ENCODE data around the gene RASGRF1.

The RASGRF1 gene

DNA sequence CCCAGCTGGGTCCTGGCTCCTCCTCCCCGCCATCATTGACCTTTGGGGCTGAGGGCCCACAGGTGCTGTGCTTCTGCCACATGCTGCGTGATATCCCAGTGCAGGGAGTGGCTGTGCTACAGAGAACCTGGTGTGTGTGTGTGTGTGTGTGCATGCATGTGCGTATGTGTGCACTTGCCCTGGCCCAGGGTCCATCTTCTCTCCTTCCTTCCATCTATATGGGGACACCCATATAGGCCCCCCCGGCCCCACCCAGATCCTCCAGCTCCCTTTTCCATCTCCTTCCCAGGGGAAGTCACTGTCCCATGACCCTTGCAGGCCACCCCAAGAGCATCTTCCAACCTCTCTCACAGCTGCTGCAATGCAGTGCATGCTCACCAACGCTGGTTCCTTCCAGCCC, 12.6 kb downstream of the RASGRF1 start:
- H3K27me3 ChIP-seq (ENCODE audit: insufficient read depth, low read depth) = no peaks in the 10 kb centered on the region
- TF ChIP-seq CTCF (conservative IDR thresholded peaks at IDR 0.05; ENCODE audit: low read depth, low read length) = no peak
- H3K4me3 ChIP-seq (IDR thresholded peaks at IDR 0.05; ENCODE audit: insufficient read depth, low read depth, low read length) = no peak overlapping the region
- no peak overlapping the region for H2AFZ ChIP-seq (ENCODE audit: low read depth)
- no peaks in the 10 kb centered on the region for H4K20me1 ChIP-seq (ENCODE audit: insufficient read depth)
- H3K4me1 ChIP-seq (ENCODE audit: low read depth, poor library complexity, severe bottlenecking) = no peaks in the 10 kb centered on the region
- no peak overlapping the region for H3K4me2 ChIP-seq
- H3K27ac ChIP-seq = no peak overlapping the region
- no peaks in the 10 kb centered on the region for H3K36me3 ChIP-seq (ENCODE audit: insufficient read depth)
- no peak overlapping the region for H3K9ac ChIP-seq
- no peaks in the 10 kb centered on the region for H3K79me2 ChIP-seq (ENCODE audit: insufficient read depth, low read depth)

DNA sequence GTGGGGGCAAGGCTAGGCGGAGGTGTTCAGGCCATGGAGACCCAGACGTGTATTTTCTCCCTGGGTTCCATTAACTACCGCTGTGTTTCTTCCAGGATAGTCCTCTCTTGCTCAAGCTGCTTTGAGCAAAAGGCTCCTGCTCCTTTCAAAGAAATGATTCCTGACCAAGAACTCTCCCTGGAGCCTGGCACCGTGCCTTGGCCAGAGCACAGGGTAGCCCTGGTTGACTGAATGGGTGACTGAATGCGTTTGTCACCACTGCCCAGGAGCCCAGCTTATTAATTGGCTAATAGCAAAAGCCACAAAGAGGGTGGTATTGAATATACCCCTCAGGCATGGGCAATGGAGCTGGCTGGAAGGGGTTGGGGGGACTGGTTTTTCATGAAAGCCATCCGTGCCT, 13.9 kb downstream of the RASGRF1 start:
- Histone ChIP-seq H3K9ac (no peak overlapping the region), H3K4me2 (no peak overlapping the region), H2AFZ (ENCODE audit: low read depth) (no peak overlapping the region), H4K20me1 (ENCODE audit: insufficient read depth) (no peaks in the 10 kb centered on the region), H3K27me3 (ENCODE audit: insufficient read depth, low read depth) (no peaks in the 10 kb centered on the region), H3K4me1 (ENCODE audit: low read depth, poor library complexity, severe bottlenecking) (no peaks in the 10 kb centered on the region), H3K4me3 (IDR thresholded peaks at IDR 0.05; ENCODE audit: insufficient read depth, low read depth, low read length) (no peak overlapping the region), H3K36me3 (ENCODE audit: insufficient read depth) (no peaks in the 10 kb centered on the region), H3K27ac (no peak overlapping the region), H3K79me2 (ENCODE audit: insufficient read depth, low read depth) (no peaks in the 10 kb centered on the region)
- TF ChIP-seq CTCF (conservative IDR thresholded peaks at IDR 0.05; ENCODE audit: low read depth, low read length) = no peak

DNA sequence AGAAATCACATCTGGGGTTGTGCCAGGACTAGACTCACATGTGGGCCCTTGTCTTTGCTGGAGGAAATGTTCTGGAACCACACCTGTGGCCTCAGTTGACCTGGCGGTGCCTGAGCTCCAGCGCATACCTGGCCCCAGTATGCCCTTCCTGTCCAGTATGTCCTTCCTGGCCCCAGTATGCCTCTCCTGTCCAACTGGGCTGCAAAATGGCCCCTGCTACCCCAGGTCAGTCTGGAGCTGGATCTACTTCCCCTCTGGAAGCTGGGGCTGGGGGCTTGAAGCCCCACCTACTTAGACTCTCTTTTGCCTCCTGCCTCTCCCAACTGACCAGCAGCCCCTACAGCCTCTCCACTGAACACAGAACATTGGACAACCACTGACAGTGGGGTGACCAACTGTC, 15.3 kb downstream of the RASGRF1 start:
- Histone ChIP-seq H2AFZ (ENCODE audit: low read depth) (no peak overlapping the region), H3K27ac (no peak overlapping the region), H3K27me3 (ENCODE audit: insufficient read depth, low read depth) (no peaks in the 10 kb centered on the region), H3K36me3 (ENCODE audit: insufficient read depth) (no peaks in the 10 kb centered on the region), H3K9ac (no peak overlapping the region), H3K4me2 (no peak overlapping the region), H3K4me1 (ENCODE audit: low read depth, poor library complexity, severe bottlenecking) (no peaks in the 10 kb centered on the region), H3K79me2 (ENCODE audit: insufficient read depth, low read depth) (no peaks in the 10 kb centered on the region), H3K4me3 (IDR thresholded peaks at IDR 0.05; ENCODE audit: insufficient read depth, low read depth, low read length) (no peak overlapping the region), H4K20me1 (ENCODE audit: insufficient read depth) (no peaks in the 10 kb centered on the region)
- no peak for TF ChIP-seq CTCF (conservative IDR thresholded peaks at IDR 0.05; ENCODE audit: low read depth, low read length)

GRCh38 chr15:79073336-79073735, 17.2 kb downstream of the RASGRF1 start:
- Histone ChIP-seq H3K9ac (no peak overlapping the region), H4K20me1 (ENCODE audit: insufficient read depth) (no peaks in the 10 kb centered on the region), H3K4me1 (ENCODE audit: low read depth, poor library complexity, severe bottlenecking) (no peaks in the 10 kb centered on the region), H2AFZ (ENCODE audit: low read depth) (no peak overlapping the region), H3K4me3 (IDR thresholded peaks at IDR 0.05; ENCODE audit: insufficient read depth, low read depth, low read length) (no peak overlapping the region), H3K79me2 (ENCODE audit: insufficient read depth, low read depth) (no peaks in the 10 kb centered on the region), H3K27me3 (ENCODE audit: insufficient read depth, low read depth) (no peaks in the 10 kb centered on the region), H3K4me2 (no peak overlapping the region), H3K36me3 (ENCODE audit: insufficient read depth) (no peaks in the 10 kb centered on the region), H3K27ac (no peak overlapping the region)
- TF ChIP-seq CTCF (conservative IDR thresholded peaks at IDR 0.05; ENCODE audit: low read depth, low read length) = no peak

GRCh38 chr15:79071901-79072300, 18.7 kb downstream of the RASGRF1 start:
- Histone ChIP-seq H3K4me3 (IDR thresholded peaks at IDR 0.05; ENCODE audit: insufficient read depth, low read depth, low read length) (no peak overlapping the region), H3K4me2 (no peak overlapping the region), H4K20me1 (ENCODE audit: insufficient read depth) (no peaks in the 10 kb centered on the region), H3K36me3 (ENCODE audit: insufficient read depth) (no peaks in the 10 kb centered on the region), H3K4me1 (ENCODE audit: low read depth, poor library complexity, severe bottlenecking) (peaks cover 12% of the 10 kb centered on the region), H3K27me3 (ENCODE audit: insufficient read depth, low read depth) (no peaks in the 10 kb centered on the region), H3K27ac (no peak overlapping the region), H3K79me2 (ENCODE audit: insufficient read depth, low read depth) (no peaks in the 10 kb centered on the region), H2AFZ (ENCODE audit: low read depth) (no peak overlapping the region), H3K9ac (no peak overlapping the region)
- no peak for TF ChIP-seq CTCF (conservative IDR thresholded peaks at IDR 0.05; ENCODE audit: low read depth, low read length)
